NB4 (cell line): ENCODE data around the gene SLC27A6.

Experiments
- CTCF ChIP-seq: IDR thresholded peaks from one replicate; pipeline ENCODE4 v1.5.1; 2012; ENCODE audit warnings: low read depth, low read length
- POLR2A ChIP-seq: IDR thresholded peaks from 2 replicates; pipeline ENCODE4 v1.6.1; 2011; ENCODE audit warnings: mild to moderate bottlenecking; ENCODE audit not compliant: insufficient read length; ENCODE audit errors: extremely low read depth

- TF ChIP-seq CTCF: no peak
- no peak for TF ChIP-seq POLR2A
Measured at GRCh38 chr5:129019401-129019908, 54.2 kb downstream of the SLC27A6 start.
